Measurements from ENCODE around the gene QSOX2. TPM values are rescaled to one million over a fixed set of nuclear protein-coding genes. Genes with fewer than 3 reads are reported as not detected.

QSOX2 gene
- total RNA-seq, 1 experiment from 2014 or later, result 34.6 TPM

DNA sequence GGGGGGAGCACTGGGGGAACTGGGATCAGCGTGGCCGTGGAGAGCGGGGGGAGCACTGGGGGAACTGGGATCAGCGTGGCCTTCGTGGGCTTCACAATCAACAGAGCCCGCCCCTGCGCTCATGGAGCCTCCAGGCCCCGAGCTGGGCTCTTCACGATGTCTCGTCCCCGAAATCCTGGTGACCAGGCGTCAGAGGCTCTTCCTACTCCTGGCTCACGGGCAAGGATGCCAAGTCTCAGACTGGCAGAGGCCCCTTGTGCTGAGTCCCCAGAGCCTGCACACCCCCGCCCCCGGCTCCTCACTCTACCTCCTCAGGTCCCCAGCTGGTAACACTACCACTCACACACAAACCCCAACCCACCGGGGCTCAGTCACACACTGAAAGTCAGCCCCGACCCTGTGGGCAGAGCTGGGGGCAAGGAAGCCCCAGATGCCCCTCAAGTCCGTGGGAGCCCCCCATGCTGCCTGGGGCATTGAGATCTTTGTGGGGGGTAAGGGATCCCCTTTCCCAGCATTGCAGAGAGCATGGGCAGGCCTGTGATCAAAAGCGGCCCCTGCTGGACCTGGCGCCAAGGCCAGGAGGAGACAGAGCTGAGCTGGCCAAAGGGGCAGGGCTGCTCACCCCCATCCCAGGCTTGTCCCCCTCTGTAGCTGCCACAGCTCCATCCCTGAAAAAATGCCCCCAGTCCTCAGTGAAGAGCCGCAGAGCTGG is 67.4 kb downstream of the QSOX2 start:
- no peaks in the 10 kb centered on the region for H3K27me3 ChIP-seq (ENCODE audit: insufficient read depth, low read length)
- CTCF ChIA-PET, result interaction anchor here (0.5 to 1.0 kb wide), 3 partner anchors 8 to 39 kb away, joined by 3 to 5 read pairs (median 3); no protein-coding TSS in a partner anchor
- intact Hi-C loops (cut with micrococcal nuclease), result no loop called here

More for the DNA sequence above, 67.4 kb downstream of the QSOX2 start:
- no peak overlapping the region for H3K9ac ChIP-seq (ENCODE audit: low read length)
- no peak overlapping the region for H3K4me3 ChIP-seq (replicated peaks in 1 of 2; ENCODE audit: low read depth in 1 of 2, low read length in 2 of 2)
- ATAC-seq, result no peak
- no peak for DNase-seq (ENCODE audit: low read depth, low spot score)
- H2AFZ ChIP-seq (ENCODE audit: low read depth, low read length, poor library complexity, severe bottlenecking), result no peak overlapping the region
- no peaks in the 10 kb centered on the region for H3K9me2 ChIP-seq (ENCODE audit: insufficient read depth)
- H3K27ac ChIP-seq (ENCODE audit: low read depth, low read length), result no peak overlapping the region
- H3K79me2 ChIP-seq (ENCODE audit: insufficient read depth, low read length), result no peaks in the 10 kb centered on the region
- no TSS peak for BruUV-seq (replicated peaks)
- no peaks in the 10 kb centered on the region for H3K36me3 ChIP-seq (ENCODE audit: control insufficient read depth in 1 of 2, insufficient read depth in 2 of 2, low read length in 2 of 2)
- no peaks in the 10 kb centered on the region for H3K4me1 ChIP-seq (ENCODE audit: control insufficient read depth in 1 of 2, insufficient read depth in 2 of 2, low read length in 2 of 2)
- H3K9me3 ChIP-seq (ENCODE audit: control insufficient read depth in 1 of 2, insufficient read depth in 1 of 2, low read depth in 1 of 2, low read length in 2 of 2), result no peaks in the 10 kb centered on the region
- ChIA-PET RAD21 (ENCODE audit: low non-redundant PET in 1 of 2, low total read pairs in 2 of 2, uncharacterized antibody in 2 of 2, unreplicated experiment in 2 of 2) (no interaction called here), POLR2A (no interaction called here)
- TF ChIP-seq YY1 (IDR thresholded peaks at IDR 0.05; ENCODE audit: extremely low read depth, insufficient replicate concordance, low read depth, low read length) (no peak), EZH2 (IDR thresholded peaks at IDR 0.05) (no peak), ELF1 (IDR thresholded peaks at IDR 0.05; ENCODE audit: borderline replicate concordance, low read depth) (no peak), ZFX (IDR thresholded peaks at IDR 0.05) (no peak)
- TF ChIP-seq, protein P1, sequence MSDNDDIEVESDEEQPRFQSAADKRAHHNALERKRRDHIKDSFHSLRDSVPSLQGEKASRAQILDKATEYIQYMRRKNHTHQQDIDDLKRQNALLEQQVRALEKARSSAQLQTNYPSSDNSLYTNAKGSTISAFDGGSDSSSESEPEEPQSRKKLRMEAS (IDR thresholded peaks at IDR 0.05), result no peak
- TF ChIP-seq, protein P2, sequence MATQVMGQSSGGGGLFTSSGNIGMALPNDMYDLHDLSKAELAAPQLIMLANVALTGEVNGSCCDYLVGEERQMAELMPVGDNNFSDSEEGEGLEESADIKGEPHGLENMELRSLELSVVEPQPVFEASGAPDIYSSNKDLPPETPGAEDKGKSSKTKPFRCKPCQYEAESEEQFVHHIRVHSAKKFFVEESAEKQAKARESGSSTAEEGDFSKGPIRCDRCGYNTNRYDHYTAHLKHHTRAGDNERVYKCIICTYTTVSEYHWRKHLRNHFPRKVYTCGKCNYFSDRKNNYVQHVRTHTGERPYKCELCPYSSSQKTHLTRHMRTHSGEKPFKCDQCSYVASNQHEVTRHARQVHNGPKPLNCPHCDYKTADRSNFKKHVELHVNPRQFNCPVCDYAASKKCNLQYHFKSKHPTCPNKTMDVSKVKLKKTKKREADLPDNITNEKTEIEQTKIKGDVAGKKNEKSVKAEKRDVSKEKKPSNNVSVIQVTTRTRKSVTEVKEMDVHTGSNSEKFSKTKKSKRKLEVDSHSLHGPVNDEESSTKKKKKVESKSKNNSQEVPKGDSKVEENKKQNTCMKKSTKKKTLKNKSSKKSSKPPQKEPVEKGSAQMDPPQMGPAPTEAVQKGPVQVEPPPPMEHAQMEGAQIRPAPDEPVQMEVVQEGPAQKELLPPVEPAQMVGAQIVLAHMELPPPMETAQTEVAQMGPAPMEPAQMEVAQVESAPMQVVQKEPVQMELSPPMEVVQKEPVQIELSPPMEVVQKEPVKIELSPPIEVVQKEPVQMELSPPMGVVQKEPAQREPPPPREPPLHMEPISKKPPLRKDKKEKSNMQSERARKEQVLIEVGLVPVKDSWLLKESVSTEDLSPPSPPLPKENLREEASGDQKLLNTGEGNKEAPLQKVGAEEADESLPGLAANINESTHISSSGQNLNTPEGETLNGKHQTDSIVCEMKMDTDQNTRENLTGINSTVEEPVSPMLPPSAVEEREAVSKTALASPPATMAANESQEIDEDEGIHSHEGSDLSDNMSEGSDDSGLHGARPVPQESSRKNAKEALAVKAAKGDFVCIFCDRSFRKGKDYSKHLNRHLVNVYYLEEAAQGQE (IDR thresholded peaks at IDR 0.05; ENCODE audit: low read depth), result no peak
- no peak overlapping the region for H3K4me2 ChIP-seq (ENCODE audit: low read length)
- H4K20me1 ChIP-seq (ENCODE audit: insufficient read depth), result no peaks in the 10 kb centered on the region
